GM19099 (cell line): ENCODE results near the gene THAP4.

Source experiments
- POLR2A ChIP-seq: IDR thresholded peaks from 3 replicates; pipeline ENCODE4 v1.6.1; 2011; ENCODE audit warnings: low read depth; ENCODE audit not compliant: insufficient read length; ENCODE audit errors: extremely low read depth

Gene THAP4

GRCh38 chr2:241559323-241560161, 77.4 kb downstream of the THAP4 start:
- TF ChIP-seq POLR2A, result no peak

- TF ChIP-seq POLR2A, result no peak
These were observed 78.2 kb downstream of the THAP4 start, which contains the start of gene BOK for GRCh38 chr2:241558532-241559322. Gene BOK, plus strand, starts transcription at chr2:241558745. Its CDS starts 739 bp downstream, at chr2:241559484.

GRCh38 chr2:241556746-241557145, 80.2 kb downstream of the THAP4 start:
- no peak for TF ChIP-seq POLR2A

GRCh38 chr2:241555711-241556110, 81.2 kb downstream of the THAP4 start:
- no peak for TF ChIP-seq POLR2A

- no peak for TF ChIP-seq POLR2A
These were observed 82.2 kb downstream of the THAP4 start for GRCh38 chr2:241554610-241555322.

GRCh38 chr2:241553981-241554380, 83.0 kb downstream of the THAP4 start:
- TF ChIP-seq POLR2A, result no peak

GRCh38 chr2:241553512-241553830, 83.5 kb downstream of the THAP4 start:
- TF ChIP-seq POLR2A, result no peak

GRCh38 chr2:241551998-241552737, 84.8 kb downstream of the THAP4 start:
- no peak for TF ChIP-seq POLR2A

GRCh38 chr2:241551599-241551997, 85.4 kb downstream of the THAP4 start:
- TF ChIP-seq POLR2A, result no peak

GRCh38 chr2:241550616-241551580, 86.1 kb downstream of the THAP4 start:
- TF ChIP-seq POLR2A, result no peak

GRCh38 chr2:241548451-241548835, 88.5 kb downstream of the THAP4 start:
- no peak for TF ChIP-seq POLR2A

- TF ChIP-seq POLR2A, result no peak
These were observed 89.0 kb downstream of the THAP4 start for GRCh38 chr2:241547781-241548450.

- no peak for TF ChIP-seq POLR2A
These were observed 90.0 kb downstream of the THAP4 start for GRCh38 chr2:241546771-241547498.
